Sigmoid colon (tissue), 7 donors: ENCODE data around the gene FAM193A. TPM values are rescaled to one million over a fixed set of nuclear protein-coding genes. Genes with fewer than 3 reads are reported as not detected.
"Not testable (repeated sequence)": the region's sequence is repeated elsewhere in the genome, so short reads cannot be mapped to it uniquely, and the experiment has no call there.

Source experiments
- DNase-seq: peaks from one replicate; pipeline ENCODE4 v3.0.0-alpha.2; 2019
- H3K27ac ChIP-seq, 4 donors: fragments of 200-600 bp; sonication (generic); one replicate each; pipeline ENCODE4 v1.5.1; 2016 to 2019; ENCODE audit warnings: mild to moderate bottlenecking in 1 of 4
- H3K27me3 ChIP-seq, 3 donors: fragments of 200-600 bp; sonication (generic); one replicate each; pipeline ENCODE4 v1.5.1; 2019; ENCODE audit warnings: mild to moderate bottlenecking in 1 of 3
- H3K36me3 ChIP-seq, 4 donors: fragments of 200-600 bp; sonication (generic); one replicate each; pipeline ENCODE4 v1.5.1; 2016 to 2019
- H3K4me1 ChIP-seq, 4 donors: fragments of 200-600 bp; sonication (generic); one replicate each; pipeline ENCODE4 v1.5.1; 2017 to 2019
- H3K4me3 ChIP-seq, 4 donors: fragments of 200-600 bp; sonication (generic); one replicate each; pipeline ENCODE4 v1.5.1; 2017 to 2019; ENCODE audit warnings: mild to moderate bottlenecking in 2 of 4, moderate library complexity in 1 of 4
- H3K9me3 ChIP-seq, 4 donors: fragments of 200-600 bp in 3 of 4; sonication (generic) in 3 of 4; one replicate each; pipeline versions ENCODE4 v1.5.1 to v1.6.1; 2013 to 2019
- EP300 ChIP-seq, 4 donors: sonication (generic); formaldehyde crosslinking; IDR thresholded peaks; one replicate each; pipeline ENCODE4 v1.6.1; 2017; ENCODE audit warnings: antibody characterized with exemption in 4 of 4
- POLR2A ChIP-seq, 2 donors: fragments of 450-650 bp; IDR thresholded peaks; one replicate each; pipeline ENCODE4 v1.6.1; 2016; ENCODE audit warnings: antibody characterized with exemption in 2 of 2, mild to moderate bottlenecking in 2 of 2, moderate library complexity in 2 of 2
- POLR2AphosphoS5 ChIP-seq, 4 donors: sonication (generic); formaldehyde crosslinking; IDR thresholded peaks; one replicate each; pipeline ENCODE4 v1.6.1; 2017; ENCODE audit warnings: antibody characterized with exemption in 4 of 4
- WGBS, 2 donors: extraction: QIAGEN DNeasy Blood & Tissue Kit; methylation state at CpG; one replicate each; pipeline ENCODE4 v1.1.7; 2013; 5-methylcytosine and 5-hydroxymethylcytosine counted together
- intact Hi-C: fragments of 100-400 bp; cut with DNase I; formaldehyde crosslinking; loops from one replicate; pipeline ENCODE4 v1.15.1; 2023
- polyA plus RNA-seq, 3 donors: library from polyadenylated mRNA; stranded (reverse); fragments of 200-250 nt; gene quantifications; one replicate each; pipeline ENCODE4 v1.2.3, GENCODE V29; 2013
- total RNA-seq, 4 donors: library from RNA; depleted of rRNA; stranded (reverse); fragments of >200 nt; gene quantifications; one replicate each; pipeline ENCODE4 v1.1.0, GENCODE V29; 2016
- TF ChIP-seq, protein P1 (sequence below), 4 experiments: fragments of 450-650 bp in 3 of 4; fragments of 200-600 bp in 1 of 4; IDR thresholded peaks; one replicate each; pipeline ENCODE4 v1.5.1; 2016 to 2019; ENCODE audit warnings: antibody characterized with exemption in 4 of 4, mild to moderate bottlenecking in 3 of 4, moderate library complexity in 2 of 4
- donor health status: healthy with polysubstance abuse.
- donor health status: Bipolar disorder and iron deficiency.
- donor health status: healthy.

The FAM193A gene
- total and polyA plus RNA-seq, 7 donors, result 6.0 to 32.4 (median 17.4) TPM

DNA sequence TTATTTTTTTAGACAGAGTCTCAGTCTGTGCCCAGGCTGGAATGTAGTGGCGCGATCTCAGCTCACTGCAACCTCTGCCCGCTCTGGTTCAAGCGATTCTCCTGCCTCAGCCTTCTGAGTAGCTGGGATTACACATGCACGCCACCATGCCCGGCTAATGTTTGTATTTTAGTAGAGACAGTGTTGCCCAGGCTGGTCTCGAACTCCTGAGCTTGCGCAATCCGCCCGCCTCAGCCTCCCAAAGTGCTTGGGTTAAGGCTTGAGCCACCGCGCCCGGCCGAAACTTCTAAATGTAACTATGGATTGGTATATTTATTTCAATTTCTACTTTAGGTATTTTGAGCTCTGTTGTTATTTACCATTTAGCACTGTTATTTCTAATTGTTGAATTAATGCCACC, 79.4 kb downstream of the FAM193A start:
- TF ChIP-seq POLR2AphosphoS5 (IDR thresholded peaks at IDR 0.05) (no peak), POLR2A (IDR thresholded peaks at IDR 0.05) (no peak), EP300 (IDR thresholded peaks at IDR 0.05) (no peak)
- TF ChIP-seq, protein P1, sequence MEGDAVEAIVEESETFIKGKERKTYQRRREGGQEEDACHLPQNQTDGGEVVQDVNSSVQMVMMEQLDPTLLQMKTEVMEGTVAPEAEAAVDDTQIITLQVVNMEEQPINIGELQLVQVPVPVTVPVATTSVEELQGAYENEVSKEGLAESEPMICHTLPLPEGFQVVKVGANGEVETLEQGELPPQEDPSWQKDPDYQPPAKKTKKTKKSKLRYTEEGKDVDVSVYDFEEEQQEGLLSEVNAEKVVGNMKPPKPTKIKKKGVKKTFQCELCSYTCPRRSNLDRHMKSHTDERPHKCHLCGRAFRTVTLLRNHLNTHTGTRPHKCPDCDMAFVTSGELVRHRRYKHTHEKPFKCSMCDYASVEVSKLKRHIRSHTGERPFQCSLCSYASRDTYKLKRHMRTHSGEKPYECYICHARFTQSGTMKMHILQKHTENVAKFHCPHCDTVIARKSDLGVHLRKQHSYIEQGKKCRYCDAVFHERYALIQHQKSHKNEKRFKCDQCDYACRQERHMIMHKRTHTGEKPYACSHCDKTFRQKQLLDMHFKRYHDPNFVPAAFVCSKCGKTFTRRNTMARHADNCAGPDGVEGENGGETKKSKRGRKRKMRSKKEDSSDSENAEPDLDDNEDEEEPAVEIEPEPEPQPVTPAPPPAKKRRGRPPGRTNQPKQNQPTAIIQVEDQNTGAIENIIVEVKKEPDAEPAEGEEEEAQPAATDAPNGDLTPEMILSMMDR (IDR thresholded peaks at IDR 0.05), result no peak
- no peak overlapping the region for H3K4me3 ChIP-seq
- peaks cover 0 to 18% (median 14%) of the 10 kb centered on the region in 4 donors for H3K4me1 ChIP-seq
- no peaks in the 10 kb centered on the region for H3K36me3 ChIP-seq
- H3K9me3 ChIP-seq, result no peaks in the 10 kb centered on the region
- no peak overlapping the region for H3K27ac ChIP-seq
- no peaks in the 10 kb centered on the region for H3K27me3 ChIP-seq
- peak; percentile 55 for DNase-seq
- 96% methylated on average over 14 of the region's 14 CpGs for WGBS, 2 donors
- intact Hi-C loops, result no loop called here

DNA sequence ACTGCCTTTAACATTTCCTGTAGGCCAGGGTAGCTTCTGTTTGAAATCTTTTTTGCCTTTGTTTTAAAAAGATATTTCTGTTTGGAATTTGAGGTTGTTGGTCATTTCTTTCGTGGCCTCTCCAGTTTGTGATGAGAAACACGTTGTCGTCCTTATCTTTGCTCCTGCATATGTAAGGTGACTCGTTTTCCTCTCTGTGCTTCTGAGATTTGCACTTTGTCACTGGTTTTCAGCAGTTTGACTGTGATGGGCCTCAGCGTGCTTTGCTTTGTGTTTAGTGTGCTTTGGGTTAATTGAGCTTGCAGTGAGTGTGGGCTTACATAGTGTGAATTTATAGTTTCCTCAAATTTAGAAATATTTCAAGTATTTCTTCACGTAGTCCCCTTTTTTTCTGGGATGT, 81.5 kb downstream of the FAM193A start:
- TF ChIP-seq, protein P1 (IDR thresholded peaks at IDR 0.05), result no peak
- no peak for TF ChIP-seq POLR2A (IDR thresholded peaks at IDR 0.05)
- intact Hi-C loops, result no loop called here
- Histone ChIP-seq H3K4me1 (peaks cover 0 to 22% (median 14%) of the 10 kb centered on the region in 4 donors), H3K27me3 (no peaks in the 10 kb centered on the region), H3K9me3 (no peaks in the 10 kb centered on the region), H3K27ac (no peak overlapping the region), H3K36me3 (no peaks in the 10 kb centered on the region), H3K4me3 (no peak overlapping the region)
- WGBS, 2 donors, result 89% methylated on average over 6 of the region's 6 CpGs
- DNase-seq, result no peak

DNA sequence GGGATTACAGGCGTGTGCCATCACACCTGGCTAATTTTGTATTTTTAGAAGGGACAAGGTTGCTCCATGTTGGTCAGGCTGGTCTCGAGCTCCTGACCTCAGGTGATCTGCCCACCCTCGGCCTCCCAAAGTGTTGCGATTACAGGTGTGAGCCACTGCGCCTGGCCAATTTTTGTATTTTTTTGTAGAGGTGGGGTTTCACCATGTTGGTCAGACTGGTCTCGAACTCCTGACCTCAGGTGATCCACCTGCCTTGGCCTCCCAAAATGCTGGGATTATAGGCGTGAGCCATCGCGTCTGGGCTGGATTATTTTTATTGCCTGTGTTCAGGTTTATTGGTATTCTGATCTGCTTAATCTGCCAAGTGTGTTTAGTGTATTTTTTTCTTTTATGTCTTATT, 82.3 kb downstream of the FAM193A start:
- peak; percentile 25 for DNase-seq

DNA sequence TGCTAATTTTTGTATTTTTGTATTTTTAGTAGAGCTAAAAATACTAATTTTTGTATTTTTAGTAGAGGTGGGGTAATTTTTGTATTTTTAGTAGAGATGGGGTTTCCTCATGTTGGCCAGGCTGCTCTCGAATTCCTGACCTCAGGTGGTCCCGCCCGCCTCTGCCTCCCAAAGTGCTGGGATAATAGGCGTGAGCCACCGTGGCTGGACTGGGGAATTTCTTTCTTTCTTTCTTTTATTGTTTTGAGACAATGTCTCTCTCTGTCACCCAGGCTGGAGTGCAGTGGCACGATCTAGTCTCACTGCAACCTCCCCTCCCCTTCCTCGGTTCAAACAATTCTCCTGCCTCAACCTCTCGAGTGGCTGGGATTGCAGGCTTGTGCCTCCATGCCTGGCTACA, 83.0 kb downstream of the FAM193A start:
- Histone ChIP-seq H3K4me1 (peaks cover 0 to 26% (median 16%) of the 10 kb centered on the region in 4 donors), H3K27ac (no peak overlapping the region), H3K9me3 (no peaks in the 10 kb centered on the region), H3K27me3 (no peaks in the 10 kb centered on the region), H3K36me3 (no peaks in the 10 kb centered on the region), H3K4me3 (no peak overlapping the region)
- WGBS, 2 donors, result 94 to 95% methylated on average over 8 of the region's 8 CpGs
- no peak for TF ChIP-seq POLR2A (IDR thresholded peaks at IDR 0.05)
- DNase-seq, result peak; percentile 28
- intact Hi-C loops, result no loop called here

More for the DNA sequence above, 82.3 kb downstream of the FAM193A start:
- H3K4me1 ChIP-seq, result peaks cover 0 to 22% (median 15%) of the 10 kb centered on the region in 4 donors
- H3K9me3 ChIP-seq, H3K36me3 ChIP-seq, H3K27me3 ChIP-seq, H3K4me3 ChIP-seq, H3K27ac ChIP-seq, intact Hi-C loops: not testable (repeated sequence)
- WGBS, 2 donors, result 86 to 94% methylated on average over 9 of the region's 9 CpGs

- 79 to 88% methylated on average over 7 of the region's 7 CpGs for WGBS, 2 donors
- peaks cover 0 to 32% (median 16%) of the 10 kb centered on the region in 4 donors for H3K4me1 ChIP-seq
- no peak overlapping the region for H3K4me3 ChIP-seq
- no peak overlapping the region for H3K27ac ChIP-seq
- DNase-seq, result peak; percentile 17
- TF ChIP-seq, protein P1 (IDR thresholded peaks at IDR 0.05), result no peak
- TF ChIP-seq EP300 (IDR thresholded peaks at IDR 0.05) (no peak), POLR2AphosphoS5 (IDR thresholded peaks at IDR 0.05) (no peak), POLR2A (IDR thresholded peaks at IDR 0.05) (no peak)
- H3K9me3 ChIP-seq, result no peaks in the 10 kb centered on the region
- intact Hi-C loops, result no loop called here
- H3K27me3 ChIP-seq, result no peaks in the 10 kb centered on the region
- peaks cover 0 to 10% (median 4%) of the 10 kb centered on the region in 4 donors for H3K36me3 ChIP-seq
These were observed 85.0 kb downstream of the FAM193A start for GRCh38 chr4:2621419-2621818.

DNA sequence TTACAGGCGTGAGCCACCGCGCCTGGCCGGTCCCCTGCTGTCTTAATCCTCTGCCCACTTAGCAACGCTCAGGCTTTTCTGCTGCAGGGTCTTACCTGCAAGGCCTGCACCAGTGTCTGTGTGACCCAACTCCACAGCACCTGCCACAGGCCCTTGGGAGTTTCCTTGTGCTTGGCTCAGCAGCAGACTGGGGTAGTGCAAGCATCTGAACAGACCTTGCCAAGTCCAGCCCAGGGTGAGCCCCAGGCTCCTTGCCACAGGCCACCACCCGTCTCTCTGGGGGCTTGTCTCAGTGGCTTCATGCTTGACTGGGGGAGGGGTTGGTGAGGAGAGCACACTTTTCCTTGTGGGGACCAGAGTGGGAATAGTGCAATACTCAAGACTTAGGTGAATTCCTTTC, 87.0 kb downstream of the FAM193A start:
- Histone ChIP-seq H3K27me3 (no peaks in the 10 kb centered on the region), H3K27ac (no peak overlapping the region), H3K4me1 (peaks cover 0 to 32% (median 14%) of the 10 kb centered on the region in 4 donors), H3K4me3 (no peak overlapping the region), H3K9me3 (no peaks in the 10 kb centered on the region), H3K36me3 (peaks cover 6 to 30% (median 13%) of the 10 kb centered on the region in 4 donors)
- peak; percentile 53 for DNase-seq
- TF ChIP-seq, protein P1 (IDR thresholded peaks at IDR 0.05), result no peak
- no peak for TF ChIP-seq EP300 (IDR thresholded peaks at IDR 0.05)
- no peak for TF ChIP-seq POLR2AphosphoS5 (IDR thresholded peaks at IDR 0.05)
- TF ChIP-seq POLR2A (IDR thresholded peaks at IDR 0.05), result no peak
- intact Hi-C loops, result no loop called here
- WGBS, 2 donors, result 94 to 95% methylated on average over 6 of the region's 6 CpGs
